Measurements from ENCODE around the gene MAPK11. TPM values are rescaled to one million over a fixed set of nuclear protein-coding genes. Genes with fewer than 3 reads are reported as not detected.

MAPK11 gene
- polyA plus RNA-seq, 3 donors, result 0.81 TPM; not detected in 2

- H3K9me3 Mint-ChIP-seq, result peaks cover 0 to 2% (median 0%) of the 10 kb centered on the region in 7 donors
- WGBS (ENCODE audit: insufficient coverage), result 76% methylated on average over 20 of the region's 25 CpGs
- H3K36me3 Mint-ChIP-seq, result peaks cover 50 to 77% of the 10 kb centered on the region in 2 donors
- Histone ChIP-seq H3K27me3 (ENCODE audit: control insufficient read depth in 2 of 2, insufficient read depth in 2 of 2, low read length in 2 of 2) (peaks cover 3 to 11% of the 10 kb centered on the region in 2 donors), H2AFZ (ENCODE audit: insufficient read depth, low read depth, low read length, poor library complexity, severe bottlenecking) (no peak overlapping the region), H3K9me3 (replicated peaks in 1 of 2; ENCODE audit: control insufficient read depth in 1 of 2, insufficient read depth in 1 of 2, low read length in 2 of 2) (no peaks in the 10 kb centered on the region), H3K27ac (ENCODE audit: low read depth in 1 of 2, low read length in 2 of 2) (no peak overlapping the region), H4K20me1 (ENCODE audit: insufficient read depth, low read length) (peaks cover 92% of the 10 kb centered on the region), H3K4me1 (ENCODE audit: control insufficient read depth in 1 of 2, insufficient read depth in 2 of 2, low read length in 2 of 2) (peaks cover 10 to 18% of the 10 kb centered on the region in 2 donors), H3K36me3 (replicated peaks in 1 of 2; ENCODE audit: control insufficient read depth in 1 of 2, insufficient read depth in 2 of 2, low read length in 2 of 2) (peaks cover 65 to 67% of the 10 kb centered on the region in 2 donors), H3K4me2 (replicated peaks; ENCODE audit: extremely low read depth, low read length, poor library complexity, severe bottlenecking) (no peak overlapping the region), H3K4me3 (replicated peaks in 1 of 3; ENCODE audit: low read depth in 2 of 3, low read length in 3 of 3) (no peak overlapping the region), H3K9ac (ENCODE audit: insufficient read depth, low read length, poor library complexity, severe bottlenecking) (no peak overlapping the region), H3K79me2 (ENCODE audit: insufficient read depth, low read length) (no peaks in the 10 kb centered on the region)
- peaks cover 15% of the 10 kb centered on the region for H3K4me1 Mint-ChIP-seq
- DNase-seq, result peak; percentile 66 to 86 (median 82)
- intact Hi-C loops (cut with micrococcal nuclease), result loop anchor here (1.0 to 5.0 kb wide), 4 partner anchors 51 to 66 kb away; partner anchors contain the start of genes DENND6B (in 2 of the 2) and PPP6R2 (in 1 of the 2)
- peak overlapping the region in 2 of 7 donors; percentile 50 to 76 for H3K27ac Mint-ChIP-seq
- H3K4me3 Mint-ChIP-seq, result no peak overlapping the region
- TF ChIP-seq, protein P1, sequence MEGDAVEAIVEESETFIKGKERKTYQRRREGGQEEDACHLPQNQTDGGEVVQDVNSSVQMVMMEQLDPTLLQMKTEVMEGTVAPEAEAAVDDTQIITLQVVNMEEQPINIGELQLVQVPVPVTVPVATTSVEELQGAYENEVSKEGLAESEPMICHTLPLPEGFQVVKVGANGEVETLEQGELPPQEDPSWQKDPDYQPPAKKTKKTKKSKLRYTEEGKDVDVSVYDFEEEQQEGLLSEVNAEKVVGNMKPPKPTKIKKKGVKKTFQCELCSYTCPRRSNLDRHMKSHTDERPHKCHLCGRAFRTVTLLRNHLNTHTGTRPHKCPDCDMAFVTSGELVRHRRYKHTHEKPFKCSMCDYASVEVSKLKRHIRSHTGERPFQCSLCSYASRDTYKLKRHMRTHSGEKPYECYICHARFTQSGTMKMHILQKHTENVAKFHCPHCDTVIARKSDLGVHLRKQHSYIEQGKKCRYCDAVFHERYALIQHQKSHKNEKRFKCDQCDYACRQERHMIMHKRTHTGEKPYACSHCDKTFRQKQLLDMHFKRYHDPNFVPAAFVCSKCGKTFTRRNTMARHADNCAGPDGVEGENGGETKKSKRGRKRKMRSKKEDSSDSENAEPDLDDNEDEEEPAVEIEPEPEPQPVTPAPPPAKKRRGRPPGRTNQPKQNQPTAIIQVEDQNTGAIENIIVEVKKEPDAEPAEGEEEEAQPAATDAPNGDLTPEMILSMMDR (IDR thresholded peaks at IDR 0.05), result peak; percentile 88
- peaks cover 6 to 23% (median 16%) of the 10 kb centered on the region in 3 donors for H3K27me3 Mint-ChIP-seq (ENCODE audit: low read depth in 3 of 3)
Observed at GRCh38 chr22:50276143-50276542, 6.0 kb upstream of the MAPK11 start.

DNA sequence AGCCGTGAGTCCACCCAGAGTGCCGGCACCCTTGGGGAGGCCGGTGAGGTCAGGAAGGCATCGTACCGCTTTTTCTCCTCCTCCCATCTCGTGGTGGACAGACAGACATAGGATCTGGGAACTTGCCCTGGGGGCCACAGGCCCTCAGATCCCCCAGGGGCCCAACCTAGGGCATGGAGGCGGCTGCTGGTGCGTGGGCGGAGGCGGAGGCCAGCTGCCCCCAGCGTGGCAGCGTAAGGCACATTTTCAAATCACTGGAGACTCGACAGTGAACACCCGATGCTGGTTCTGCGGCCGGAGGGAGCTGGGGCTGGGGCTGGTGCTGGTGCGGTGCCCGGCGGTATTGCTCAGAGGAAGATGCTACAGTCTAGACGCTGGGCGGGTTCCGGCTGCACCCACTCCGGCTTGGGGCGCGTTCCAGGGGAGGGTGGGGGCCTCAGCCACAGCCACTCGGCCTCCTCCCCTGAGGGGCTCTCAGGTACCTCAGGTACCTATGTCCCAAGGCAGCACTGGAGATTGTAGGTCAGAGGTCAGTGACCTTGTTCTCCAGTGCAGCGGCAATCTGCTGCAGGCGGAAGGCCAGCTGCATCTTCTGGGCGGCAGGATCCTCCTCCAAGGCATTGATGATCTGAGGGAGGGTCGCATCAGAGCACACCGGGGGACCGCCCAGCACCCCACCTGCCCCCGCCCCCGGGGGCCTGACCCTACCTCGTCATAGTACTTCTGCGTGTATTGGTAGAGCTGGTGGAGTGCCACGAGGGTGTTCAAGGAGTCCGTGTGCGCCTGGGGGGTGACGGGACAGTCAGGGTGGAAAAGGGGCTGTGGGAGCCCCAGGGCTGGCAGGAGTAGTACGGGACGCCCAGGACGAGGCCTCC is 5.2 kb upstream of the MAPK11 start:
- no peak overlapping the region for H2AFZ ChIP-seq (ENCODE audit: insufficient read depth, low read depth, low read length, poor library complexity, severe bottlenecking)
- H3K27ac ChIP-seq (ENCODE audit: low read depth in 1 of 2, low read length in 2 of 2), result no peak overlapping the region
- Mint-ChIP-seq H3K4me3 (no peak overlapping the region), H3K9me3 (peaks cover 0 to 3% (median 0%) of the 10 kb centered on the region in 7 donors), H3K36me3 (peaks cover 45 to 69% of the 10 kb centered on the region in 2 donors), H3K27ac (no peak overlapping the region), H3K27me3 (ENCODE audit: low read depth in 3 of 3) (peaks cover 13 to 30% (median 23%) of the 10 kb centered on the region in 3 donors), H3K4me1 (peaks cover 20% of the 10 kb centered on the region)
- peaks cover 58 to 61% of the 10 kb centered on the region in 2 donors for H3K36me3 ChIP-seq (replicated peaks in 1 of 2; ENCODE audit: control insufficient read depth in 1 of 2, insufficient read depth in 2 of 2, low read length in 2 of 2)
- intact Hi-C loops (cut with micrococcal nuclease), result loop anchor here (1.0 to 5.0 kb wide), 4 partner anchors 51 to 67 kb away; partner anchors contain the start of genes DENND6B (in 2 of the 2) and PPP6R2 (in 1 of the 2)
- WGBS (ENCODE audit: insufficient coverage), result 92% methylated on average over 35 of the region's 43 CpGs
- H3K27me3 ChIP-seq (ENCODE audit: control insufficient read depth in 2 of 2, insufficient read depth in 2 of 2, low read length in 2 of 2), result peaks cover 9 to 19% of the 10 kb centered on the region in 2 donors
- H3K79me2 ChIP-seq (ENCODE audit: insufficient read depth, low read length), result no peaks in the 10 kb centered on the region
- H3K4me1 ChIP-seq (ENCODE audit: control insufficient read depth in 1 of 2, insufficient read depth in 2 of 2, low read length in 2 of 2), result peaks cover 17 to 25% of the 10 kb centered on the region in 2 donors
- no peak for DNase-seq
- H3K4me3 ChIP-seq (replicated peaks in 1 of 3; ENCODE audit: low read depth in 2 of 3, low read length in 3 of 3), result no peak overlapping the region
- H3K9ac ChIP-seq (ENCODE audit: insufficient read depth, low read length, poor library complexity, severe bottlenecking), result no peak overlapping the region
- no peak overlapping the region for H3K4me2 ChIP-seq (replicated peaks; ENCODE audit: extremely low read depth, low read length, poor library complexity, severe bottlenecking)
- peaks cover 94% of the 10 kb centered on the region for H4K20me1 ChIP-seq (ENCODE audit: insufficient read depth, low read length)
- H3K9me3 ChIP-seq (replicated peaks in 1 of 2; ENCODE audit: control insufficient read depth in 1 of 2, insufficient read depth in 1 of 2, low read length in 2 of 2), result no peaks in the 10 kb centered on the region
- TF ChIP-seq, protein P1 (IDR thresholded peaks at IDR 0.05), result no peak

Measured in CD14-positive monocyte (primary cell).